Spleen (tissue), 7 donors: ENCODE results near the gene DUSP15.

Experiments used
- CTCF ChIP-seq, 11 experiments: fragments of 200-600 bp in 7 of 11; fragments of 450-650 bp in 4 of 11; sonication (generic) in 4 of 11; IDR thresholded peaks in 8 of 11; conservative IDR thresholded peaks in 3 of 11; 1 replicate in 7 of 11; 2 replicates in 4 of 11; pipeline versions ENCODE4 v1.4.0 to v1.8.0; 2016 to 2021; ENCODE audit warnings: antibody characterized with exemption in 11 of 11, inconsistent platforms in 4 of 11, mild to moderate bottlenecking in 1 of 11
- POLR2A ChIP-seq, 3 donors: fragments of 450-650 bp; IDR thresholded peaks; one replicate each; pipeline ENCODE4 v1.5.1; 2017; ENCODE audit warnings: antibody characterized with exemption in 3 of 3, mild to moderate bottlenecking in 1 of 3
- donor health status: DM: no; HTN: no; CAD: no; lungs with moderate emphysema.
- donor health status: DM: no; HTN: no; CAD: no.
- donor health status: DM: no; HTN: no; CAD: no.

- no peak for TF ChIP-seq CTCF (IDR thresholded peaks at IDR 0.05 in 8 of 11, conservative IDR thresholded peaks at IDR 0.05 in 3 of 11)
- TF ChIP-seq POLR2A (IDR thresholded peaks at IDR 0.05) = no peak
Observed at GRCh38 chr20:31831771-31832306, 38.5 kb downstream of the DUSP15 start.
